HUES64 (cell line): ENCODE measurements around the gene ADGRL3.
"Not testable (repeated sequence)": the region's sequence is repeated elsewhere in the genome, so short reads cannot be mapped to it uniquely, and the experiment has no call there.

Experiments used
- H3K27ac ChIP-seq: 2 replicates; pipeline ENCODE4 v1.7.0; 2013; ENCODE audit warnings: low read depth, low read length, inconsistent platforms
- H3K27me3 ChIP-seq: 2 replicates; pipeline ENCODE4 v1.6.1; 2013; ENCODE audit warnings: mild to moderate bottlenecking, low read length; ENCODE audit not compliant: insufficient read depth
- H3K36me3 ChIP-seq: 2 replicates; pipeline ENCODE4 v1.6.1; 2013; ENCODE audit warnings: mild to moderate bottlenecking, low read length; ENCODE audit not compliant: insufficient read depth
- H3K4me1 ChIP-seq: 2 replicates; pipeline ENCODE4 v1.6.1; 2013; ENCODE audit warnings: mild to moderate bottlenecking, low read length, moderate library complexity; ENCODE audit not compliant: insufficient read depth
- H3K4me3 ChIP-seq: 2 replicates; pipeline ENCODE4 v1.5.1; 2013; ENCODE audit warnings: mild to moderate bottlenecking, low read length, moderate library complexity
- H3K9ac ChIP-seq: 2 replicates; pipeline ENCODE4 v1.6.1; 2013; ENCODE audit warnings: mild to moderate bottlenecking, low read depth, low read length
- H3K9me3 ChIP-seq: 2 replicates; pipeline ENCODE4 v1.6.1; 2013; ENCODE audit warnings: low read depth, low read length; ENCODE audit not compliant: insufficient read depth
- WGBS: fragments of 150-250, 120-280 bp; methylation state at CpG from one replicate; pipeline ENCODE4 v1.1.7; 2013; ENCODE audit warnings: missing lambda C conversion rate; 5-methylcytosine and 5-hydroxymethylcytosine counted together

Gene ADGRL3

DNA sequence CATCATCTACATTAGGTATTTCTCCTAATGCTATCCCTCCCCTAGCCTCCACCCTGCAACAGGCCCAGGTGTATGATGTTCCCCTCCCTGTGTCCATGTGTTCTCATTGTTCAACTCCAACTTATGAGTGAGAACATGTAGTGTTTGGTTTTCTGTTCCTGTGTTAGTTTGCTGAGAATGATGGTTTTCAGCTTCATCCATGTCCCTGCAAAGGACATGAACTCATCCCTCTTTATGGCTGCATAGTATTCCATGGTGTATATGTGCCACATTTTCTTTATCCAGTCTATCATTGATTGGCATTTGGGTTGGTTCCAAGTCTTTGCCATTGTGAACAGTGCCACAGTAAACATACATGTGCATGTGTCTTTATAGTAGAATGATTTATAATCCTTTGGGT, 7.0 kb downstream of the ADGRL3 start:
- not testable (repeated sequence) for H3K27ac ChIP-seq, H3K4me3 ChIP-seq, H3K9ac ChIP-seq, H3K9me3 ChIP-seq, H3K36me3 ChIP-seq
- Histone ChIP-seq H3K27me3 (peaks cover 36% of the 10 kb centered on the region), H3K4me1 (peaks cover 60% of the 10 kb centered on the region)

DNA sequence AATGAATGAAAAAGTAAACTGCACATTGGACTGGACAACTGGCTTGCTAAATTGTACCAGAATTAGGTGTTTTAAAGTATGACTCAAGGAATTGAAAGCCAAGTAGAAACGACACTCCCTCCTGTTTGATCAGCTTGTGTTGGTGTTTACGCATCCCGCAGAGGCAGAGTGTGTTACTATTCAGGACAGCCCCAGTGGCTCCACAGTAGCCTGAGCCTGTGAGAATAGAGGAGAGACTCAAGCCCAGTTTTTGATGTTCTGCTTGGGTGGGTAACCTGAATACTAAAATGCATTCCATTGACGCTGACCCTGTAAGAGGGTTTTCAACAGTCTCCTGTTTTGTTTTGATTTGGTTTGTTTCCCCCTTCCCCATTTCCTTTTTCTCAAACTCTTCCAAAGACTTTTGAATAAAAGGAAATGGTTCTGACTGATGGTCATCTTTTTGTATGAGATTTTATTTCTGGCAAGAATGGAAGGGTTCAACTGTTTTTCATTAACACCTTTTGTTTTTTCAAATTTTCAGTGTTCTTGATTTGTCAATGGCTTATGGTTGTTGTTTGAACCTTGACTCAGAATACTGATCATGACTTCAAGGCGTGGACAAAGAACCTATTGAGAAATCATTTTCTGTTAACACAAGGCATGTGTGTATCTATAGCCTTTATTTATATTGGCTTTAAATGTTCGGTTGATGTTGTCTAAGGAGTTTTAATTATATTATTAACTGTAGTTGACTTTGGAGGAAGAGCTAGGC, 10.2 kb downstream of the ADGRL3 start:
- WGBS = 44% methylated on average over 6 of the region's 6 CpGs

DNA sequence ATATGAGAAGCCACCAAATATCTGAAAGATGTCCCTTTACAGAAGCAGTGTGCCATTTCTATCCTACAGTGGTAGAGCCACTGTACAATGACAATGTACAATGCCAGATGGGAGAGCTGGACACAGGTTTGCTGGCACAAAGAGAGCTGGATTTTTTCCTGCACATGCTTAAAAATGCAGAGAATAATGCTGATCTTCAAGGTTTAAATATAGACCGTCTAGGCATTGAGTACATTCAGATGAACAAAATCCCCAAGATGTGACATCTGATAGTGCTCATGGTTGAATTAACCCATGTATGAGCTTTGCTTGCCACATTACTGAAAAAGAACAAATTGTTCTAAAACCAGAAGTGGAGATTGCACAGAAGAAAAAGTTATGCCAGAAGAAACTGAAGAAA, 11.7 kb downstream of the ADGRL3 start:
- no peaks in the 10 kb centered on the region for H3K9me3 ChIP-seq
- 93% methylated on average over 1 of the region's 1 CpG for WGBS
- no peak overlapping the region for H3K9ac ChIP-seq

More for the DNA sequence above, 10.2 kb downstream of the ADGRL3 start:
- Histone ChIP-seq H3K4me3 (no peak overlapping the region), H3K9me3 (no peaks in the 10 kb centered on the region), H3K36me3 (no peaks in the 10 kb centered on the region), H3K9ac (no peak overlapping the region), H3K27ac (no peak overlapping the region), H3K27me3 (peaks cover 5% of the 10 kb centered on the region; the same call in 1 of the 2 replicates), H3K4me1 (peaks cover 37% of the 10 kb centered on the region)

DNA sequence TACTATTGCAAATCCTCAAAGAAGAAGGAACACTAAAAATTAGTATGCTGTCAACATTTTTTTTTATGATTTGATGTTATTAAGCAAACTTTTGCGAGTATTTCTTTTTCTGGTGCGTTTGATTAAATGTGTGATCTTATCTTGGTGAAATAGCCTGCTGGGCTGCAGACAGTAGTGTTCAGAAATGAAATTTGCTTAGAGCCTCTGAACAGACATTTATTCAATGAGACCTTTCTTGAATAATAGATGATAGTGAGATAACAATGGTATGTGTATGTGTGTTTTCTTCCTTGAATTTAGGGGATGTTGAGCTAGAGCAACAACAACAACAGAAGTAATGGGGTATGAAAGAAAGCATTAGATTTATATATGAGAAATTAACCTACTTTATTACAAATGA, 12.7 kb downstream of the ADGRL3 start:
- H3K9me3 ChIP-seq = no peaks in the 10 kb centered on the region
- peaks cover 5% of the 10 kb centered on the region; the same call in 1 of the 2 replicates for H3K27me3 ChIP-seq
- H3K27ac ChIP-seq = no peak overlapping the region
- H3K4me3 ChIP-seq = no peak overlapping the region
- peaks cover 30% of the 10 kb centered on the region; the same call in 1 of the 2 replicates for H3K4me1 ChIP-seq
- H3K9ac ChIP-seq = no peak overlapping the region
- 85% methylated on average over 2 of the region's 2 CpGs for WGBS
- H3K36me3 ChIP-seq = no peaks in the 10 kb centered on the region

More for the DNA sequence above, 11.7 kb downstream of the ADGRL3 start:
- H3K27me3 ChIP-seq = peaks cover 5% of the 10 kb centered on the region; the same call in 1 of the 2 replicates
- no peaks in the 10 kb centered on the region for H3K36me3 ChIP-seq
- peaks cover 30% of the 10 kb centered on the region; the same call in 1 of the 2 replicates for H3K4me1 ChIP-seq
- H3K4me3 ChIP-seq = no peak overlapping the region
- H3K27ac ChIP-seq = no peak overlapping the region

DNA sequence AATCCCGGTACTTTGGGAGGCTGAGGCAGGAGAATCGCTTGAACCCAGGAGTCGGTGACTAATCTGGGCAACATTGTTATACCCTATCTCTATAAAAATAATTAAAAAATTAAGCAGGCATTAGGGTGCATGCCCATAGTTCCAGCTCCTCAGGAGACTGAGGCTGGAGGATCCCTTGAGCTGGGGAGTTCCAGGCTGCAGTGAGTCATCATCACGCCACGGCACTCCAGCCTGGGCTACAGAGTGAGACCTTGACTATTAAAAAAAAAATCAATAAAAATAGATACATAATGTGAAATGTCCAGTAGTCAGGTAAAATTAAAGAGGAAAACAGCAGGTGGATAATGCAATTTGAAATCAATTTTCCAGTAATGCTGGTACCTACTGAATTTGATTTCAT, 14.6 kb downstream of the ADGRL3 start:
- Histone ChIP-seq H3K9ac (no peak overlapping the region), H3K27me3 (no peaks in the 10 kb centered on the region; the same call in 1 of the 2 replicates), H3K4me3 (no peak overlapping the region), H3K4me1 (peaks cover 18% of the 10 kb centered on the region; the same call in 1 of the 2 replicates), H3K9me3 (no peaks in the 10 kb centered on the region), H3K27ac (no peak overlapping the region), H3K36me3 (no peaks in the 10 kb centered on the region)
- 100% methylated on average over 5 of the region's 5 CpGs for WGBS

DNA sequence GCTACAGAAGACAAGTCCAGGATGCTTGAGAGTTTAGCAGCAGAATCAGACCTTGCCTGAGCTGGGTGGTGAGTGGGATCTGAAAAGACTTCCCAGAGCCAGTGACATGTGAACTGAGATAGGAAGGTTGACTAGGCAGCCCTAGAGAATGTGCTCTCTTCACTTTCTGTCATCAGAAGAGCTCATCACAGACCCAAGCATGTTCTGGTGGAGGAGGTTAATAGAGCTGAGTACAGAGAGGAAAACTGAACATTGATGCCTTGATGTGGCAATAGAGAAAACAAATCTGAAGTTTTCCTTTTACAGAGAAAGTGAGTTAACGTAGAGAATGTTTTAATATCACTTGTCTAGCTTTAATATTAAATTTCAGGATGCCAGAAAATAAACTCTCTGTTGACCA, 17.1 kb downstream of the ADGRL3 start:
- Histone ChIP-seq H3K27me3 (no peaks in the 10 kb centered on the region), H3K4me1 (no peaks in the 10 kb centered on the region), H3K36me3 (no peaks in the 10 kb centered on the region), H3K27ac (no peak overlapping the region), H3K9me3 (no peaks in the 10 kb centered on the region), H3K4me3 (no peak overlapping the region), H3K9ac (no peak overlapping the region)
- WGBS = 100% methylated on average over 1 of the region's 1 CpG

DNA sequence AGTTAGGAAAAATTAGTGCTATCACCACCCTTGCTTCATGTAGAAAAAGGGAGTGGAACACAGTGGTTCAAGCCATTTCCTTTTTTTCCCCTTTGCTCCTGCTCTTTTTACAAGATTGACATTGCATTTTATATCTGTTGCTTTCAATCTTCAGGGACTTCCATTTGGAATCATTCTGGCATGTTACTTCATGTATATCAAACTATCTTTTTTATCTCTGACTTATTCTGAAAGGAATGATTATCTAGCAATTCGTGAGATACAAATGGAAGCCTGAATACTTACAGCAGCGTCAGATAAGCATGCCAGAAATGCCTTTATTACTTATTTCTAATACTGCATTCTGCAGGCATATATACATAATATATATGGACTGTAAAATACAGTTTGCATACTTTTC, 20.4 kb downstream of the ADGRL3 start:
- H3K9ac ChIP-seq = no peak overlapping the region
- H3K27ac ChIP-seq = no peak overlapping the region
- H3K9me3 ChIP-seq = no peaks in the 10 kb centered on the region
- WGBS = 100% methylated on average over 2 of the region's 2 CpGs
- no peak overlapping the region for H3K4me3 ChIP-seq
- H3K4me1 ChIP-seq = 0 out of 2 replicates have a peak, but pooled peaks cover 4% of the 10 kb centered on the region
- no peaks in the 10 kb centered on the region for H3K27me3 ChIP-seq
- no peaks in the 10 kb centered on the region for H3K36me3 ChIP-seq

DNA sequence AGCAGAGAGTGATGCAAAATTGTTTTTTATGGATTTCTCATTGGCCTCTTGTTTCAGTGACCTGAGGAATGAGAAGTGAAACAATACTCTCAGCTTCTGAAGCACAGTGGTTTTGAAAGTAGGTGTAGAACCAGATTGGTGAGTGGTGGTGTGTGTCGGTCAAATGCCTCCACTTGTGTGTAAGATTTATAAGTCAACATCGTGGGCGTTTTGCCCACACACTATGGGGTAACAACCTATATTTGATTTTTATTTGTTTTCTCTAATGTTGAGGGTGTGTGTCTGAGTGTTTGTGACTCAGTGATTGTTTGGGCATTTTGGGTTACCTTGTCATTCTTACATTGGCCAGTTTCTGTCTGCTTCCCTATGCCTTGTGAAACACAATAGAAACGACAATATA, 23.3 kb downstream of the ADGRL3 start:
- no peak overlapping the region for H3K27ac ChIP-seq
- H3K27me3 ChIP-seq = no peaks in the 10 kb centered on the region
- H3K36me3 ChIP-seq = no peaks in the 10 kb centered on the region
- no peak overlapping the region for H3K9ac ChIP-seq
- H3K4me1 ChIP-seq = 0 out of 2 replicates have a peak, but pooled peaks cover 6% of the 10 kb centered on the region
- 100% methylated on average over 4 of the region's 4 CpGs for WGBS
- H3K4me3 ChIP-seq = no peak overlapping the region
- H3K9me3 ChIP-seq = no peaks in the 10 kb centered on the region

DNA sequence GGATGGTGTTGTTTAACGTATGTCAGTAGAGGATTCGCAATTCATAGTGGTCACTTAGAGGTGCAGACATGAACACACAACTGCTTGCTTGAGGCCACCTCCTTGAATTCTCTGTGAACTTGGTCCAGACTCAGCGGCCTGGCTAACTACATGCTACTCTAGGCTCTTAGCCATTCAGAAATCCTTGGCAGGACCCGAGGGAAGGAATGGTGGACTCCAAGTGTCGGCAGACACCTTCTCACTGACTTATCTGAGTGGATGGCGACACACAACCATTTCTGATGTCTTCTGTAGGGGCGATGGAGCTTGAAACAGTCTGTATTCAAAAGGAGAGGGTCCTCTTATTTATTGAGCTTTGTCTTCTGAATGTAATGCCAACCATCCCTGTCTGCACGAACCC, 24.4 kb downstream of the ADGRL3 start:
- H3K9me3 ChIP-seq = no peaks in the 10 kb centered on the region
- no peak overlapping the region for H3K4me3 ChIP-seq
- WGBS = 91% methylated on average over 8 of the region's 8 CpGs
- 0 out of 2 replicates have a peak, but pooled peaks cover 6% of the 10 kb centered on the region for H3K4me1 ChIP-seq
- H3K9ac ChIP-seq = no peak overlapping the region
- H3K36me3 ChIP-seq = no peaks in the 10 kb centered on the region
- H3K27ac ChIP-seq = no peak overlapping the region
- no peaks in the 10 kb centered on the region for H3K27me3 ChIP-seq

DNA sequence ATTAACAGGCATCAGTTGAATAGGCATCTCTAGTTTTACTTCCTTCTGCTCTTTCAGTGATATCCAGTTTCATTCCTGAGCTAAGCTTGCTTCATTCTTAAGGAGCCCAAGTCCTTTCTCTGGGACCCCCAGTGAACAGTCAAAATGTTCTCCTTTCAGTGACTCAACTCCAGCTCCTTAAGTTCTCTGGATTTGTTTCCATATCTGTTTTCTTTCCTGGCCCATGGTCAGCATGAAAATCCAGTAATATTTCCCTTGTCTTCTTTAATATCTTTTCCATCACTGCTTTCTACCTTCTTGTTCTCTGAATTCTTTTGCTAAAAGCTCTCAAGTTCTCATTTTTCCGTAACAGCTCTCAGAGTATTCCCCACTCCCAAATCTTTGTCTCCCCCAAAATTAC, 25.5 kb downstream of the ADGRL3 start:
- 96% methylated on average over 1 of the region's 1 CpG for WGBS

DNA sequence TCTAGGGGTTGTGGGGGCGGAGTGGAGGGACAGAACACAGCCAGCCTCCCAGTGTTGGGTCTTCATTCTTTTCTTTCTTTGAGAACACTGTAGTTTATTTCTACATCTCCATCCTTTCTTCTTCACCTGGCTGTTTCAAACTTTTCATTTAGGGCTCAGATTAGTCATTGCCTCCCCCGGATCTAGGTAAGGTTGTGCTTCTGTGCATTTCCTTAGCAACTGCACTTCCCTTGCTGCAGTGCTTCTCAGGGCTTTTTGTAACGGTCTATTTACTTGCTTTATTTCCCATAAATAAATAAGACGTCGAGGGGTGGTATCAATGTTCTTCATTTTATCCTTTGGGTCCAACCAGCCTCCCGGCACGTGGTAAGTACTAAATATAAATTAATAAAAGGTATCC, 31.3 kb downstream of the ADGRL3 start:
- 93% methylated on average over 5 of the region's 7 CpGs for WGBS
- Histone ChIP-seq H3K27ac (no peak overlapping the region), H3K4me3 (no peak overlapping the region), H3K36me3 (no peaks in the 10 kb centered on the region), H3K27me3 (no peaks in the 10 kb centered on the region), H3K4me1 (no peaks in the 10 kb centered on the region), H3K9me3 (no peaks in the 10 kb centered on the region), H3K9ac (no peak overlapping the region)

More for the DNA sequence above, 25.5 kb downstream of the ADGRL3 start:
- H3K27me3 ChIP-seq = no peaks in the 10 kb centered on the region
- no peak overlapping the region for H3K27ac ChIP-seq
- no peak overlapping the region for H3K9ac ChIP-seq
- H3K4me3 ChIP-seq = no peak overlapping the region
- H3K4me1 ChIP-seq = 0 out of 2 replicates have a peak, but pooled peaks cover 6% of the 10 kb centered on the region
- no peaks in the 10 kb centered on the region for H3K9me3 ChIP-seq
- no peaks in the 10 kb centered on the region for H3K36me3 ChIP-seq
